HUES48 (cell line): ENCODE results near the gene STOM.
A peak's percentile ranks its signal among the peaks of the same experiment; 100 is the strongest.
"Not testable (repeated sequence)": the region's sequence is repeated elsewhere in the genome, so short reads cannot be mapped to it uniquely, and the experiment has no call there.

ENCODE experiments used
- H3K27ac ChIP-seq: one replicate; pipeline ENCODE4 v1.7.0; 2013; ENCODE audit warnings: low read depth, low read length, inconsistent platforms
- H3K27me3 ChIP-seq: 2 replicates; pipeline ENCODE4 v1.6.1; 2013; ENCODE audit warnings: mild to moderate bottlenecking, low read length; ENCODE audit not compliant: control insufficient read depth, insufficient read depth
- H3K36me3 ChIP-seq: 2 replicates; pipeline ENCODE4 v1.6.1; 2013; ENCODE audit warnings: low read length; ENCODE audit not compliant: control insufficient read depth, insufficient read depth
- H3K4me1 ChIP-seq: 2 replicates; pipeline ENCODE4 v1.6.1; 2013; ENCODE audit warnings: mild to moderate bottlenecking, low read length; ENCODE audit not compliant: control insufficient read depth, insufficient read depth
- H3K4me3 ChIP-seq: 2 replicates; pipeline ENCODE4 v1.5.1; 2013; ENCODE audit warnings: mild to moderate bottlenecking, low read depth, low read length
- H3K9ac ChIP-seq: 2 replicates; pipeline ENCODE4 v1.6.1; 2013; ENCODE audit warnings: mild to moderate bottlenecking, low read depth, low read length, moderate library complexity
- H3K9me3 ChIP-seq: 2 replicates; pipeline ENCODE4 v1.6.1; 2013; ENCODE audit warnings: low read length; ENCODE audit not compliant: control insufficient read depth, insufficient read depth

Gene STOM, protein sequence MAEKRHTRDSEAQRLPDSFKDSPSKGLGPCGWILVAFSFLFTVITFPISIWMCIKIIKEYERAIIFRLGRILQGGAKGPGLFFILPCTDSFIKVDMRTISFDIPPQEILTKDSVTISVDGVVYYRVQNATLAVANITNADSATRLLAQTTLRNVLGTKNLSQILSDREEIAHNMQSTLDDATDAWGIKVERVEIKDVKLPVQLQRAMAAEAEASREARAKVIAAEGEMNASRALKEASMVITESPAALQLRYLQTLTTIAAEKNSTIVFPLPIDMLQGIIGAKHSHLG

GRCh38 chr9:121369595-121370265 lies at the start of gene STOM:
Gene STOM, minus strand, starts transcription at chr9:121370250. Its CDS starts 63 bp downstream, at chr9:121370187.
- H3K9me3 ChIP-seq, result no peaks in the 10 kb centered on the region
- H3K4me1 ChIP-seq, result peaks cover 21% of the 10 kb centered on the region
- no peaks in the 10 kb centered on the region for H3K36me3 ChIP-seq
- H3K9ac ChIP-seq, result peak within 1 kb of the TSS; percentile 7; the same call in 1 of the 2 replicates
- peaks cover 10% of the 10 kb centered on the region for H3K27me3 ChIP-seq
- no peak within 1 kb of the TSS for H3K27ac ChIP-seq
- peak within 1 kb of the TSS; percentile 75 for H3K4me3 ChIP-seq

GRCh38 chr9:121411993-121412392 lies 41.9 kb upstream of the STOM start:
- Histone ChIP-seq H3K9ac (no peak overlapping the region), H3K9me3 (no peaks in the 10 kb centered on the region), H3K4me1 (0 out of 2 replicates have a peak, but pooled peaks cover 5% of the 10 kb centered on the region), H3K27ac (no peak overlapping the region), H3K36me3 (no peaks in the 10 kb centered on the region), H3K4me3 (no peak overlapping the region), H3K27me3 (no peaks in the 10 kb centered on the region)

GRCh38 chr9:121405899-121406298 lies 35.8 kb upstream of the STOM start:
- H3K9me3 ChIP-seq, result no peaks in the 10 kb centered on the region
- H3K27me3 ChIP-seq, result no peaks in the 10 kb centered on the region
- 0 out of 2 replicates have a peak, but pooled peaks cover 5% of the 10 kb centered on the region for H3K4me1 ChIP-seq

DNA sequence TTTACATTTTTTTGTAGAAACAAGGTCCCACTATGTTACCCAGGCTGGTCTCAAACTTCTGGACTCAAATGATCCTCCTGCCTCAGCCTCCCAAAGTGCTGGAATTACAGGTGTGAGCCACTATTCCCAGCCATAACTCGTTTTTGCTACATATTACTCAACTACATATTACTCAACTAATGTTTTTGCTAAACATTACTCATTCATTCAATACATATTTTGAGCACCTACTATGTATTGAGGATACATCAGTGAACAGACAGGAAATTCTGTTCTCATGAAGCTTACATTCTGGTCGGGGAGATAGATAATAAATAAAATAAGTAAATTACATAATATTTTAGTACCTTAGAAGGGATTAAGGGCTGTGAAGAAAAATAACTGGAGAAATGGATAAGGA lies 34.9 kb upstream of the STOM start:
- H3K27me3 ChIP-seq, result no peaks in the 10 kb centered on the region
- no peak overlapping the region for H3K9ac ChIP-seq
- H3K4me3 ChIP-seq, result no peak overlapping the region
- no peaks in the 10 kb centered on the region for H3K36me3 ChIP-seq
- 0 out of 2 replicates have a peak, but pooled peaks cover 6% of the 10 kb centered on the region for H3K4me1 ChIP-seq
- no peaks in the 10 kb centered on the region for H3K9me3 ChIP-seq
- H3K27ac ChIP-seq, result no peak overlapping the region

More at GRCh38 chr9:121405899-121406298, 35.8 kb upstream of the STOM start:
- Histone ChIP-seq H3K27ac (no peak overlapping the region), H3K36me3 (no peaks in the 10 kb centered on the region), H3K9ac (no peak overlapping the region), H3K4me3 (no peak overlapping the region)

DNA sequence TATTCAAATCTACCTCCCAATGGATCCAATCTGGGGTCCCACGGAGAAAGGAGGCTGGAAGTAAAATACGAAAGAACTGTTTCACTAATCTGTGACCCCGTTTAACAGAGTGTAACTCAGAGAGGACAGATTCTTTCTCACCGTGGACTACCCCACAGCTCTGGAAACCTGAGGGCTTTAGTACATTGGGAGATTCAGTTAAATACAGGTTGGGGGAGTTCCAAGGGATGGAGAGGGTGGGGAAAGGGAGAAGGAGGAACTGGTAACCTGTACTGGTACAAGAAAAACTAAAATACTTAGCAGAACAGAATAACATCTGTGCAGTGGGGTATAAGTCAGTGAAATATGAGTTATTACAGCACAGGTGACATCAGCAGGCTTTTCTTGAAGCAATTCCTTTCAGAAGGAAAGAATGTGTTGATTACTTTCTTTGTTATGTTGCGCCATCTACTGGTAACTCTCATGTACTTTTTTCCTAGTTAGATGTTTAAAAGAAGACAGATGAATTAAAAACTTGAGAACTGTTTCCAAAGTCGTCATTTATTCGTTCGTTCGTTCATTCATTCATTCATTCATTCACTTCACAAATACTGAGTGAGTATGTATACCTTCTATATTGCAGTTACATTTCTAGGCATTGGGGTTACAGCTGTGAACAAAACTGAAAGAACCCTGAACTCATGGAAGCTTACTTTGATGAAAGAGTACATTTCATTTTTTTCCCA lies 30.0 kb upstream of the STOM start:
- Histone ChIP-seq H3K9ac (no peak overlapping the region), H3K4me1 (peaks cover 7% of the 10 kb centered on the region; the same call in 1 of the 2 replicates), H3K27ac (no peak overlapping the region), H3K9me3 (no peaks in the 10 kb centered on the region), H3K27me3 (no peaks in the 10 kb centered on the region), H3K36me3 (no peaks in the 10 kb centered on the region), H3K4me3 (no peak overlapping the region)

- H3K36me3 ChIP-seq, result no peaks in the 10 kb centered on the region
- H3K27me3 ChIP-seq, result no peaks in the 10 kb centered on the region
- H3K9ac ChIP-seq, result no peak overlapping the region
- no peak overlapping the region for H3K4me3 ChIP-seq
- H3K4me1 ChIP-seq, result peaks cover 7% of the 10 kb centered on the region; the same call in 1 of the 2 replicates
- H3K9me3 ChIP-seq, result no peaks in the 10 kb centered on the region
- H3K27ac ChIP-seq, result no peak overlapping the region
These were observed 29.3 kb upstream of the STOM start for GRCh38 chr9:121399126-121399882.

DNA sequence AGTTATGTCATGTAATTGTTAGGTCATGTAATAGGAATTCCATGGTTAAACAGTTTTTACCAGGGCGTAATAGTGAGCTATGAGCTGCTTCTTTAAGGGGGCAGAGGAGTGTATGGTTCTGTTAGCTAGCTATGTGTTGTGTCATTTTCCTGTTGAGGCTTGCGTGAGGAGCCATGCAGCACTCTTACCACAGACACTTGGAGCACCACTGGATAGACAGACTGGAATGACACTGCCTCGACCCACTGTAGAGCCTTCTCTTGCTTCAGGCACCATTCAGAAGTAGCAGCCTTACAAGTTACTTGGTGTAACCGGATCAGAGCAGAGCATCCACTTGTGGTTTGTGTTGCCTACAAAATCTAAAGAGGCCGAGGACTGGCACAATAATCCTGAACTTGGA lies 28.3 kb upstream of the STOM start:
- no peaks in the 10 kb centered on the region for H3K27me3 ChIP-seq

GRCh38 chr9:121397277-121397676 lies 27.2 kb upstream of the STOM start:
- not testable (repeated sequence) for H3K36me3 ChIP-seq

More for the DNA sequence above, 28.3 kb upstream of the STOM start:
- H3K27ac ChIP-seq, result no peak overlapping the region
- peaks cover 7% of the 10 kb centered on the region; the same call in 1 of the 2 replicates for H3K4me1 ChIP-seq
- H3K4me3 ChIP-seq, result no peak overlapping the region
- H3K9me3 ChIP-seq, result no peaks in the 10 kb centered on the region
- no peaks in the 10 kb centered on the region for H3K36me3 ChIP-seq
- H3K9ac ChIP-seq, result no peak overlapping the region

GRCh38 chr9:121395558-121395957 lies 25.5 kb upstream of the STOM start:
- no peaks in the 10 kb centered on the region for H3K9me3 ChIP-seq
- H3K27me3 ChIP-seq, result no peaks in the 10 kb centered on the region
- no peak overlapping the region for H3K27ac ChIP-seq
- peaks cover 7% of the 10 kb centered on the region; the same call in 1 of the 2 replicates for H3K4me1 ChIP-seq
- H3K9ac ChIP-seq, result no peak overlapping the region
- no peak overlapping the region for H3K4me3 ChIP-seq
- no peaks in the 10 kb centered on the region for H3K36me3 ChIP-seq

More at GRCh38 chr9:121397277-121397676, 27.2 kb upstream of the STOM start:
- not testable (repeated sequence) for H3K9ac ChIP-seq, H3K27me3 ChIP-seq, H3K9me3 ChIP-seq, H3K27ac ChIP-seq, H3K4me1 ChIP-seq, H3K4me3 ChIP-seq

DNA sequence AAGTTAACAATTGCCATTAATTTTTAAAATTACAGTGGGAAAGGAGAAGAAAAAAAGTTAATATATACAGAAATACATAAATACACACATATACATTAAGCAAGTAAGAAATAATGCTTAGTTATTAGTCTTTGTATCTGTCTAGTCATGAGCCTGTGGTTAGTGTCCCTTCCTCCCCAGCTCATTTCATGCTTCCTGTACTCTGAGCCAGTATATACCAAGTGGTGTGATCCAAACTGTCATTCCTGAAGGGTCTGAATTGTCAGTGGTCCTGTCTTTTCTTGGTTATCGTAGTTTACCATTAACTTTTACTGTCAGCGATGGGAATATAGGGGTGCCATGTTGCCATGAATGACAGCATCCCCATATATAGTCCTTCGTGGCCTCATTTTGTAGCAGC lies 24.2 kb upstream of the STOM start:
- no peaks in the 10 kb centered on the region for H3K36me3 ChIP-seq
- H3K27me3 ChIP-seq, result no peaks in the 10 kb centered on the region
- H3K9me3 ChIP-seq, result no peaks in the 10 kb centered on the region
- no peak overlapping the region for H3K9ac ChIP-seq
- H3K4me3 ChIP-seq, result no peak overlapping the region
- H3K27ac ChIP-seq, result no peak overlapping the region
- H3K4me1 ChIP-seq, result peaks cover under 1% of the 10 kb centered on the region; the same call in 1 of the 2 replicates
